HG02938 (cell line): ENCODE data around the gene NT5C1A.

Experiments used
- ATAC-seq: cut with Tn5 transposase; IDR thresholded peaks from one replicate; pipeline ENCODE4 v1.9.1; 2021; ENCODE audit warnings: mild to moderate bottlenecking, moderate library complexity; ENCODE audit not compliant: unreplicated experiment

The NT5C1A gene

GRCh38 chr1:39671793-39672550, at the start of gene NT5C1A:
Gene NT5C1A (minus strand): TSS chr1:39672107. CDS start chr1:39672038, 69 bp downstream.
- ATAC-seq = no peak

- no peak for ATAC-seq
Observed at GRCh38 chr1:39721664-39722063, 49.8 kb upstream of the NT5C1A start.

GRCh38 chr1:39720094-39720999, 48.4 kb upstream of the NT5C1A start:
- no peak for ATAC-seq

GRCh38 chr1:39717809-39718208, 45.9 kb upstream of the NT5C1A start:
- ATAC-seq = no peak

GRCh38 chr1:39713557-39713956, 41.6 kb upstream of the NT5C1A start:
- no peak for ATAC-seq

- ATAC-seq = no peak
Observed at GRCh38 chr1:39711966-39712340, 40.0 kb upstream of the NT5C1A start.

GRCh38 chr1:39711104-39711965, 39.4 kb upstream of the NT5C1A start:
- ATAC-seq = no peak

- ATAC-seq = no peak
Observed at GRCh38 chr1:39707506-39707905, 35.6 kb upstream of the NT5C1A start.

GRCh38 chr1:39704757-39705156, 32.9 kb upstream of the NT5C1A start:
- ATAC-seq = no peak

- ATAC-seq = no peak
Observed at GRCh38 chr1:39701049-39701439, 29.1 kb upstream of the NT5C1A start.

- no peak for ATAC-seq
Observed at GRCh38 chr1:39700348-39700747, 28.4 kb upstream of the NT5C1A start.

GRCh38 chr1:39699419-39699818, 27.5 kb upstream of the NT5C1A start:
- no peak for ATAC-seq

- no peak for ATAC-seq
Observed at GRCh38 chr1:39698568-39698967, 26.7 kb upstream of the NT5C1A start.

GRCh38 chr1:39696448-39696847, 24.5 kb upstream of the NT5C1A start:
- no peak for ATAC-seq

GRCh38 chr1:39695016-39695415, 23.1 kb upstream of the NT5C1A start:
- no peak for ATAC-seq

GRCh38 chr1:39694026-39694425, 22.1 kb upstream of the NT5C1A start:
- ATAC-seq = no peak

GRCh38 chr1:39692152-39693074, 20.5 kb upstream of the NT5C1A start:
- no peak for ATAC-seq

GRCh38 chr1:39691383-39692151, 19.7 kb upstream of the NT5C1A start, which contains the start of gene HPCAL4:
Gene HPCAL4 (minus strand): TSS chr1:39691433. CDS start chr1:39684603, 6,830 bp downstream.
- peak; percentile 87 for ATAC-seq

- peak; percentile 7 for ATAC-seq
Observed at GRCh38 chr1:39690794-39691382, 19.0 kb upstream of the NT5C1A start.
